ENCODE results near the gene RND3.

RND3 gene

DNA sequence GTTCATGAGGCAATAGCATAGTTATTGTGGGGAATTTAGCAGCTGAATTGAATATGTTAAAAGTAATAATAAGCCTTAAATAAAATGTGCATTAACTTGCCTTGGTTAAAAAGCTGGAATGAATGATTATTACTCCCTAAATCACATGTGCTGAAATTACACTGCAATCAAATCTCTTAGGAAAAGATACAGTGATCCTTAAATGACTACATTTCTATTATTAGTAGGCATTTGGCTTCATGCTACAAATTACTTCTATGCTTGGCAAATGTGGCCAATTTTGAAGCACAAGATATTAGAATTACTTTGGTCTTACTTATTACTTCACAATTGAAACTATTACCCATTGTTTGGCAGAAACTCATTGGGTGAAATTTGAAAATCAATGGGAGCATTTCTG is 5.4 kb downstream of the RND3 start:
- POLR2A ChIA-PET (ENCODE audit: low non-redundant PET), result no interaction called here
- DNase-seq (ENCODE audit: low spot score), result no peak
- TF ChIP-seq, protein P1, sequence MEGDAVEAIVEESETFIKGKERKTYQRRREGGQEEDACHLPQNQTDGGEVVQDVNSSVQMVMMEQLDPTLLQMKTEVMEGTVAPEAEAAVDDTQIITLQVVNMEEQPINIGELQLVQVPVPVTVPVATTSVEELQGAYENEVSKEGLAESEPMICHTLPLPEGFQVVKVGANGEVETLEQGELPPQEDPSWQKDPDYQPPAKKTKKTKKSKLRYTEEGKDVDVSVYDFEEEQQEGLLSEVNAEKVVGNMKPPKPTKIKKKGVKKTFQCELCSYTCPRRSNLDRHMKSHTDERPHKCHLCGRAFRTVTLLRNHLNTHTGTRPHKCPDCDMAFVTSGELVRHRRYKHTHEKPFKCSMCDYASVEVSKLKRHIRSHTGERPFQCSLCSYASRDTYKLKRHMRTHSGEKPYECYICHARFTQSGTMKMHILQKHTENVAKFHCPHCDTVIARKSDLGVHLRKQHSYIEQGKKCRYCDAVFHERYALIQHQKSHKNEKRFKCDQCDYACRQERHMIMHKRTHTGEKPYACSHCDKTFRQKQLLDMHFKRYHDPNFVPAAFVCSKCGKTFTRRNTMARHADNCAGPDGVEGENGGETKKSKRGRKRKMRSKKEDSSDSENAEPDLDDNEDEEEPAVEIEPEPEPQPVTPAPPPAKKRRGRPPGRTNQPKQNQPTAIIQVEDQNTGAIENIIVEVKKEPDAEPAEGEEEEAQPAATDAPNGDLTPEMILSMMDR (conservative IDR thresholded peaks at IDR 0.05; ENCODE audit: low read depth), result no peak
- CTCF ChIA-PET, result interaction anchor here (0.6 kb wide), 1 partner anchor 19 kb away, joined by 3 read pairs; no protein-coding TSS in a partner anchor
- no peak overlapping the region; the same call in 1 of the 2 replicates for H3K27ac ChIP-seq

DNA sequence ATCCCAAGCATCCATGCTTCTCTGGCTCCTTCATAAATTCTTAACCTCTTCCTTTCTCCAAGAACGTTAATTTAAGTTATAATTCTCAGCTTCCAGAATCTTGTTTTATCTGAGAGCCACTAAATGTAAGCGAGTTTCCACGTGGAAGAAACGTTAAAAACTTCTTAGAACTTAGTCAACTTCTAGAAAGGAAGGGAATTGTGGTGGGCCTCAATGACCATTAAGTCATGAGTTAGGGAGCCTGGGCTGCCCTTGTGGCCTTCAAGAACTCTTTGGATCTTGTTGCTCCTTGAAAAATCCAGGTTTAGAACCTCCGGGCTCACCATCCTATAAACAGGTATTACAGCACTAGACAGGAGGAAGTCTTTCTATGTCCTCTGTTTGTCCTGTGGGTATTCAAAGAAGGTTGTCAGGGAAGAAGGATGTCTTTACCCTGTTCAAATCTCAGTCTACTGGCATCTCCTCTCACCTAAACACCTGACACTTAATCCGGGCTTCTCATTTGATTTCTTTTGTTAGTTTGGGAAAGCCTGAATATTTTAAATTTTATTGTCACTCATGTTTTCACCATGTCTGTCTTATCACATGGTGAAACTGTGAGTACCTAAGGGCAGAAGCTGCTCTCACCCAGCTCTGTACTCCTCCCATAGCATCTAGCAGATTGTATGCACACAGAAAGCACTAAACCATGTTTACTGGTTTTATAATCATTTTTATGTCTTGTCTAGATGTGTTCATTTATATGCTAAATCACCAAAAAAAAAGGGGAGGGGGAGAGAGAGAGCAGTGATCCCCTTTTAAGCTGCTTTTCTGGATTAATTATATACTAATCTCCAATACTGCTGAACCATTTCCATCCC is 6.3 kb downstream of the RND3 start:
- TF ChIP-seq, protein P1 (conservative IDR thresholded peaks at IDR 0.05; ENCODE audit: low read depth), result no peak
- no peak for DNase-seq (ENCODE audit: low spot score)
- H3K27ac ChIP-seq, result no peak overlapping the region
- CTCF ChIA-PET, result interaction anchor here (0.6 kb wide), 2 partner anchors 18 to 753 kb away, joined by 3 to 4 read pairs; no protein-coding TSS in a partner anchor
- POLR2A ChIA-PET (ENCODE audit: low non-redundant PET), result no interaction called here

DNA sequence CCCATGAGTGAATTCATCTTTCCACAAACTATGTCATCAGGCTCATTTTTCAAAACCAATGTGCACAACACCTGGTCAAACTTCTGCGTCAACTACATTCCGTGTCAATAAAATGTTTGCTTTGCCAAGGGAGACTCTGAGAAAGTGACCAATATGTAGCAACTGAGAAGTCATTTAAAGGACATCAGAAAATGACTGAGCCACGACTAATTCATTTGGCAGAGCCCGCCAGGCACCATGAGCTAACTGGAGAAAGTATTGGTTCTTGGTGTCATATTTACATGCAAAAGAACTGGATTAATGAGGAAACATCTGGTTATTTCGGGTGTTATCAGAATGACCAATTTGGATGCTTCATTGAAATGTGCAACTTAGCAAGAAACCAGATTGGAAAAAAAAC is 7.2 kb downstream of the RND3 start:
- H3K27ac ChIP-seq, result no peak overlapping the region
- TF ChIP-seq, protein P1 (conservative IDR thresholded peaks at IDR 0.05; ENCODE audit: low read depth), result no peak
- DNase-seq (ENCODE audit: low spot score), result no peak
- ChIA-PET POLR2A (ENCODE audit: low non-redundant PET) (interaction anchor here (0.7 kb wide), 1 partner anchor 1061 kb away, joined by 4 read pairs; no protein-coding TSS in a partner anchor), CTCF (interaction anchor here (0.6 kb wide), 1 partner anchor 134 kb away, joined by 3 read pairs; no protein-coding TSS in a partner anchor)

DNA sequence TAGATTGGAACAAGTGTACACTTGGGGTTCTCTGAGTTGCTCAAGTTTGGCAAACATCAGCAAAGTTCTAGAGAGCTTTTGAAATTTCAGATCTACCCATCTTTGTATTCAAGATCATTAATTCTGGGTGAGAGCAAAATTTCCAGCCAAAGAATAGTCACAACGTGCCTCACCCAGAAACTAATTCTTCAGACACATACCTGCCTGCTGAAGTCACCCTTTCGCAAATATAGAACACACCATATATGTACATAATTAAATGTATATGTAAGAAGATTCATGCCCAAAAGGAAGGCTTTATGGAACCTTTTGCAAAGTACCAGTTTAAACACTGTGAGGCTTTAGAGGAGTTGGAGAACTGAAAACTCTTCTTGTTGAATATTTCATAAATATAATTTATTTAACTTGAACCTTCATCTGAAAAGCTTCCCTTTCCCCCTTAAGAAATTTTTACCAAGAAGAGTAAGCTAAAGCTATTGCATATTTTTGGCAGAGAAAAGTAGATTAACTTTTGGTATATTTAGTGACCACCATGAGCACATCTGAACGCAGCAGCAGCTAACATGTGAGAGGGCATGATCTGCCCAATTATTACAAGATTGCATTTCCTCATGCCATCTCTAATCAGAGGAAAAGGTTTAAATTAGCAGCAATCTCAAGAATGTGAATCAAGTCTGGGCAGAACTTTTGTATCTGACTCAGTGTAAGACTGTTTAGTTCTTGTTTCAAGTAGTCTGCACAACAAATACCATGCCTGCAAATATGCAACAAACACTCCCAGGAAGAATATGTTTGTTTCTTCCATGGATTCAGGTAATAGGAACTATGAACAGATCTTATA is 8.2 kb downstream of the RND3 start:
- DNase-seq (ENCODE audit: low spot score), result peak; percentile 36
- TF ChIP-seq, protein P1 (conservative IDR thresholded peaks at IDR 0.05; ENCODE audit: low read depth), result no peak
- POLR2A ChIA-PET (ENCODE audit: low non-redundant PET), result no interaction called here
- CTCF ChIA-PET, result no interaction called here
- H3K27ac ChIP-seq, result no peak overlapping the region

DNA sequence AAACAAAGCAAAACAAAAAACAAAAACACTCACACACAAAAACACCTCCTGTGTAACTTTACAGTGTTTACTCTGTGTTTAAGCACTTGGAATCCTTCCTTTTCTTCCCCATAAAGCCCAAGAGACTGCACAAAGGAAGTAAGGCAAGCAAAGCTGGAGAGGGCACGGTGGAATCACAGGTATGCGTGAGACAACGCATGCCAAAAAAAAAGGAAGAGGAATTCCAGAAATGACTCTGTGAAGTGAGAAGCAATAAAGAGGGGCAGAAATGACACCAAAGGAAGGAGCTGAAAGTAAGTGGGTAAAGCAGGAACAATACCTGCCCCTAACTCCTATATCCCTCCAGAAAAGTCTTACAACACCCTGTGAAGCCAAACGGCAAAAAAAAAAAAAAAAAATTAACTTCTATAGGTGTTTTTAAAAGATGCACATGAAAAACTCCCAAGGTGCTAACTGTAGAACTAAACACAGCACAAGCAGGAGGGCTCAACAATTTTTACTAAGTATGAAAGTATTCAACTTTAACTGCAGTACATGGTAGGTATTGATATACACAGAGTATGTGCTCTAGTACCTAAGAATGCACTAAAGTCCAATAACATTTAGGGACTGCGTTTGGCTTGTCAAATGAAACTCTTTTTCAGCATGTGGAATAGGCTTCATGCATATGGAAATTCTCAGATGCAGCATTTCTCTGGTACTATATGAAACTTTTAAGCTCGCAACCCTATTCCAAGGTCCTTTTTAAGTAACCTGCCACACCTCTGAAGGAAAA is 9.1 kb downstream of the RND3 start:
- TF ChIP-seq, protein P1 (conservative IDR thresholded peaks at IDR 0.05; ENCODE audit: low read depth), result no peak
- no peak for DNase-seq (ENCODE audit: low spot score)
- ChIA-PET CTCF (interaction anchor here (0.5 kb wide), 2 partner anchors 118 to 884 kb away, joined by 3 read pairs; no protein-coding TSS in a partner anchor), POLR2A (ENCODE audit: low non-redundant PET) (no interaction called here)
- H3K27ac ChIP-seq, result no peak overlapping the region

DNA sequence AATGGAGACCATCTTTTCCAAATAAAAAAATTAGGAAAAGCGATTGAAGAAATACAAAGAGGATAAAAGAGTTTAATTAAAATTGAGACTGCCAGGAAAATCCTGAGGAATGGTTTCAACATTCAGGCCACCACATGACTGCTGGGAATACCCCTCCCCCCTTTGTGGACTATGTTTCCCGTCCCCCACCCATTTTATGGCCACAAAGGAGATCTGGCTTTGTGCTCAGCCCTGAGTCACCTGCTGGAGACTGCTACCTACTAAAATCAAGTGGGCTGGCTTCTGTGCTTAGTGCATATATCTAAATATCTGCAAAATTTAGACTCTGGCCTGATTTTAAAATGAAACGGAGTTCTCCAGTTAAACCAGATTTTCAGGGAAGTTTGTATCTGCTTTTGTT is 10.1 kb downstream of the RND3 start:
- H3K27ac ChIP-seq, result peak overlapping the region; percentile 49; the same call in 1 of the 2 replicates
- TF ChIP-seq, protein P1 (conservative IDR thresholded peaks at IDR 0.05; ENCODE audit: low read depth), result no peak
- CTCF ChIA-PET, result no interaction called here
- POLR2A ChIA-PET (ENCODE audit: low non-redundant PET), result no interaction called here
- no peak for DNase-seq (ENCODE audit: low spot score)
